ENCODE data around the gene SLC1A6.

DNA sequence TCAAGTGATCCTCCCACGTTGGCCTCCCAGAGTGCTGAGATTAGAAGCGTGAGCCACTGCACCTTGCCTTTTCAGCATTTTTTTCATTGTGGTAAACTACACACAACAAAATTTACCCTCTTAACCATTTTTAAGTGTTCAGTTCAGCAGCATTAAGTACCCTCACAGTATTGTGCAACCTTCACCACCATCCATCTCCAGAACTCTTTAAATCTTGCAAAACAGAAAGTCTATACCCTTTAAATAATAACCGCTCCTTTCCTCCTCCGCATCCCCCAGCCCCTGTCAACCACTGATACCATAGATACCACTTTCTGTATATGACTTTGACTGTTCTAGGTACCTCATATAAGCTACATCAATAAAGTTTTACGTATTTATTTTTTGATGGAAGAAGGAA, 48.8 kb upstream of the SLC1A6 start:
- TF ChIP-seq EZH2 (IDR thresholded peaks at IDR 0.05; ENCODE audit: borderline replicate concordance, low read length) (no peak), CTCF (conservative IDR thresholded peaks at IDR 0.05 in 1 of 2, IDR thresholded peaks at IDR 0.05 in 1 of 2; ENCODE audit: extremely low read depth in 1 of 2, insufficient read depth in 1 of 2, low read depth in 1 of 2, low read length in 2 of 2) (no peak)
